Measurements from ENCODE around the gene CCDC88C.

Gene CCDC88C

GRCh38 chr14:91348845-91349465, 68.7 kb downstream of the CCDC88C start:
- in situ Hi-C loops (cut with HindIII; ENCODE audit: low sequenced_read_pairs), result loop anchor here (5.0 kb wide), 1 partner anchor 73 kb away; no protein-coding TSS in a partner anchor
- TF ChIP-seq CTCF (IDR thresholded peaks at IDR 0.05; ENCODE audit: low read depth, low read length, missing control alignments), result no peak
- H3K4me3 ChIP-seq (ENCODE audit: low read depth, low read length), result no peak overlapping the region
- no peak for DNase-seq (ENCODE audit: low read depth)

- no peak for DNase-seq (ENCODE audit: low read depth)
- H3K4me3 ChIP-seq (ENCODE audit: low read depth, low read length), result no peak overlapping the region
- no peak for TF ChIP-seq CTCF (IDR thresholded peaks at IDR 0.05; ENCODE audit: low read depth, low read length, missing control alignments)
- in situ Hi-C loops (cut with HindIII; ENCODE audit: low sequenced_read_pairs), result loop anchor here (5.0 kb wide), 1 partner anchor 75 kb away; no protein-coding TSS in a partner anchor
These were observed 70.8 kb downstream of the CCDC88C start for GRCh38 chr14:91346838-91347173.

DNA sequence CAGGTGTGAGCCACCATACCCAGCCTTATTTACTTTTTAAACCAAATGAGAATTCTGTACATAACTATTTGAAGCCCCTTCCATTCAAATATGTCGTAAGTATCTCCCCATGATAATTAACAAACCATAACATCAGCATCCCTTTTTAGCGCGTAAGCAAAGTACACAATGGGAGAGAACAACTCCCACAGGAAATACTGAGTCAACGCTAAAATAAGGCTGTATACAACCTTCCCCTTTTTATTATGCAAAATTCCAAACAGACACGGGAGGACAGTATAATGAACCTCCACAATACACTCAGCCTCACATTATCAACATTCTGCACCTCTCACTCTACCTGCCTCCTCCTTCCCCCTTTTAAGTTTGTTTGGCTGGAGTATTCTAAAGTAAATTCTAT, 73.5 kb downstream of the CCDC88C start:
- H3K4me3 ChIP-seq (ENCODE audit: low read depth, low read length), result no peak overlapping the region
- TF ChIP-seq CTCF (IDR thresholded peaks at IDR 0.05; ENCODE audit: low read depth, low read length, missing control alignments), result no peak
- in situ Hi-C loops (cut with HindIII; ENCODE audit: low sequenced_read_pairs), result no loop called here
- DNase-seq (ENCODE audit: low read depth), result no peak

DNA sequence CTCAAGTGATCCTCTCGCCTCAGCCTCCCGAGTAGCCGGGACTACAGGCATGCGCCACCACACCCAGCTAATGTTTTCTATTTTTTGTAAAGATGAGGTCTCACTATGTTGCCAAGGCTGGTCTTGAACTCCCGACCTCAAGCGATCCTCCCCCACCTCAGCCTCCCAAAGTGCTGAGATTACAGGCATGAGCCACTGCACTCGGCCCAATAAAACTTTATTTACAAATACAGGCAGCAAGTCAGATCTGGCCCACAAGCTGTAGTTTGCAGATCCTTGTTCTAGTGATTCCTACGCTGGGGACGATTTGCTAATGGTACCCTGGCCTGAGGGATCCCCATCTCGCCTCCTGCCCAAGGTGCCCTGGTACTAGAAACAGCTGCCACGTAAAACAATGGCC, 74.6 kb downstream of the CCDC88C start:
- in situ Hi-C loops (cut with HindIII; ENCODE audit: low sequenced_read_pairs), result no loop called here
- no peak overlapping the region for H3K4me3 ChIP-seq (ENCODE audit: low read depth, low read length)
- DNase-seq (ENCODE audit: low read depth), result no peak
- no peak for TF ChIP-seq CTCF (IDR thresholded peaks at IDR 0.05; ENCODE audit: low read depth, low read length, missing control alignments)

- no peak for TF ChIP-seq CTCF (IDR thresholded peaks at IDR 0.05; ENCODE audit: low read depth, low read length, missing control alignments)
- in situ Hi-C loops (cut with HindIII; ENCODE audit: low sequenced_read_pairs), result no loop called here
- no peak for DNase-seq (ENCODE audit: low read depth)
These were observed 75.3 kb downstream of the CCDC88C start for GRCh38 chr14:91342206-91342760.

GRCh38 chr14:91341751-91342154, 75.9 kb downstream of the CCDC88C start:
- in situ Hi-C loops (cut with HindIII; ENCODE audit: low sequenced_read_pairs), result no loop called here
- no peak overlapping the region for H3K4me3 ChIP-seq (ENCODE audit: low read depth, low read length)
- TF ChIP-seq CTCF (IDR thresholded peaks at IDR 0.05; ENCODE audit: low read depth, low read length, missing control alignments), result no peak
- DNase-seq (ENCODE audit: low read depth), result no peak

More at GRCh38 chr14:91342206-91342760, 75.3 kb downstream of the CCDC88C start:
- H3K4me3 ChIP-seq (ENCODE audit: low read depth, low read length), result no peak overlapping the region
